Measurements from ENCODE around the gene OLFML2A.

OLFML2A gene

DNA sequence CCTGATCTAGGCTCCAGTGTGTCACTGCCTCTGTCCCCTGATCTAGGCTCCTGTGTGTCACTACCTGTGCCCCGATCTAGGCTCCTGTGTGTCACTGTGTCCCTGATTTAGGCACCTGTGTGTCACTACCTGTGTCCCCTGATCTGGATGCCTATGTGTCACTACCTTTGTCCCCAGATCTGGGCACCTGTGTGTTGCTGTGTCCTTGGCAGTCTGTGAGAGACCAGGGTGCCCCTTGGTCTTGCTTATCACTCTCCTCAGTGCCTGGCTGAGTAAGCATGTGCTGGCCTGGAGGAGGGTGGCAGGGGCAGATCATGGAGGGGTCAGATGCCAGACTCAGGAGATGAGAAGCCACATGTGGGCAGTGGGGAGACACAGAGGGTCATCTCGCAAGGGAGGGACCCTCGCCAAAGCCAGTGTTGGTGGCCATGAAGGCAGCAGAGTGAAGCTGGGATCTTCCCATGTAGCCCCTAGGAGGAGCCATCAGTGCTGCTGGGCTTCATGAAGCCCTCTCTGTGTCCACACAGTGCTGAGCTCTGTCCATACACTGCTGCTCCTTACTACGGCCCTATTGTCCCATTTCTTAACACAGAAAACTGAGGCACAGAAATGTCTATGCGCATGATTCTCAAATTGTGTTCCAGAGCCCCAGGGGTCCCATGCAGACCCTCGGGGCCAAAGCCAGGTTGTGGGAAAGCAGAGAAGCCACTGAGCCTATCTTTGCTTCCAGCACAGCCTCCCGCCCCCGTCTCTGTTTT lies 15.5 kb downstream of the OLFML2A start:
- Histone ChIP-seq H3K9me3 (ENCODE audit: insufficient read depth, low read depth, low read length) (no peaks in the 10 kb centered on the region), H3F3A (ENCODE audit: low read depth) (no peaks in the 10 kb centered on the region), H3K27me3 (ENCODE audit: insufficient read depth, low read length, poor library complexity, severe bottlenecking) (no peaks in the 10 kb centered on the region), H3K36me3 (ENCODE audit: insufficient read depth, low read length) (no peaks in the 10 kb centered on the region), H3K79me2 (ENCODE audit: insufficient read depth, low read length) (no peaks in the 10 kb centered on the region), H4K20me1 (ENCODE audit: insufficient read depth, low read length, poor library complexity, severe bottlenecking) (no peaks in the 10 kb centered on the region), H3K9ac (ENCODE audit: low read depth, low read length, poor library complexity, severe bottlenecking) (no peak overlapping the region), H3K4me3 (ENCODE audit: low read length, poor library complexity, severe bottlenecking) (no peak overlapping the region), H3K4me2 (ENCODE audit: low read depth, low read length, poor library complexity, severe bottlenecking) (no peak overlapping the region), H3K9me2 (replicated peaks; ENCODE audit: low read depth, low read length) (no peaks in the 10 kb centered on the region), H3K4me1 (ENCODE audit: insufficient read depth, low read length, poor library complexity, severe bottlenecking) (no peaks in the 10 kb centered on the region), H2AFZ (ENCODE audit: low read length) (no peak overlapping the region)
- TF ChIP-seq EZH2phosphoT487 (IDR thresholded peaks at IDR 0.05; ENCODE audit: borderline replicate concordance) (no peak), CTCF (conservative IDR thresholded peaks at IDR 0.05; ENCODE audit: low read length) (no peak)

DNA sequence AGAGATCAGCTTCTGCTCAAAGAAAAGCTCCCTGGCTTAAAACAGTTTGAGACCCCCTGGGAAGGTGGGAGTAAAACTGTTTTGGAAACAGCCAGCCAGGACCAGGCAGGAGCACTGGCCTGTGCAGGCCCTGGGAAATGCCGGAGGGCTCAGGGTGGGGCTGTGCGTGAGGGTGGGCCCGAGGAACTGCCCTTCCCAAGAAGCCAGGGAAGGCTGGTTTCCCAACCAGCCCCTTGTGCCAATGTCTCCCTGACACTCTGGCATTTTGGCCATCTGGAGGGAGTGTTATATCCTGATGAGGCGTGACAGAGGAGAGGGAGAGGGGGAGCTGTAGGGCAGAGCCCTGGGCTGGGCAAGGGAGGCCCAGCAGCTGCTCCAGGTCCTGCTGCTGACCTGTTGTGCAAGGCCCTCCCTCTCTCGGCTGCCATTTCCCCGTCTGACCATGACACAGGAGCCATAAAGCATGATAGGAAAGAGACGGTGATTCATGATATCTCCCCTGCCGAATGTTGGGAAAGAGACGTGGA lies 16.1 kb downstream of the OLFML2A start:
- H3K36me3 ChIP-seq (ENCODE audit: insufficient read depth, low read length), result no peaks in the 10 kb centered on the region
- no peaks in the 10 kb centered on the region for H3K79me2 ChIP-seq (ENCODE audit: insufficient read depth, low read length)
- no peak overlapping the region for H2AFZ ChIP-seq (ENCODE audit: low read length)
- H3K9ac ChIP-seq (ENCODE audit: low read depth, low read length, poor library complexity, severe bottlenecking), result no peak overlapping the region
- H3K9me3 ChIP-seq (ENCODE audit: insufficient read depth, low read depth, low read length), result no peaks in the 10 kb centered on the region
- H3F3A ChIP-seq (ENCODE audit: low read depth), result no peaks in the 10 kb centered on the region
- no peak overlapping the region for H3K4me3 ChIP-seq (ENCODE audit: low read length, poor library complexity, severe bottlenecking)
- H3K4me2 ChIP-seq (ENCODE audit: low read depth, low read length, poor library complexity, severe bottlenecking), result no peak overlapping the region
- TF ChIP-seq EZH2phosphoT487 (IDR thresholded peaks at IDR 0.05; ENCODE audit: borderline replicate concordance) (no peak), CTCF (conservative IDR thresholded peaks at IDR 0.05; ENCODE audit: low read length) (no peak)
- H3K27me3 ChIP-seq (ENCODE audit: insufficient read depth, low read length, poor library complexity, severe bottlenecking), result no peaks in the 10 kb centered on the region
- H3K4me1 ChIP-seq (ENCODE audit: insufficient read depth, low read length, poor library complexity, severe bottlenecking), result no peaks in the 10 kb centered on the region
- no peaks in the 10 kb centered on the region for H4K20me1 ChIP-seq (ENCODE audit: insufficient read depth, low read length, poor library complexity, severe bottlenecking)
- H3K9me2 ChIP-seq (replicated peaks; ENCODE audit: low read depth, low read length), result no peaks in the 10 kb centered on the region

- Histone ChIP-seq H3K4me3 (ENCODE audit: low read length, poor library complexity, severe bottlenecking) (no peak overlapping the region), H3K27me3 (ENCODE audit: insufficient read depth, low read length, poor library complexity, severe bottlenecking) (no peaks in the 10 kb centered on the region), H3K79me2 (ENCODE audit: insufficient read depth, low read length) (no peaks in the 10 kb centered on the region), H3K4me2 (ENCODE audit: low read depth, low read length, poor library complexity, severe bottlenecking) (no peak overlapping the region), H3F3A (ENCODE audit: low read depth) (no peaks in the 10 kb centered on the region), H3K9me3 (ENCODE audit: insufficient read depth, low read depth, low read length) (no peaks in the 10 kb centered on the region), H2AFZ (ENCODE audit: low read length) (no peak overlapping the region), H3K9me2 (replicated peaks; ENCODE audit: low read depth, low read length) (no peaks in the 10 kb centered on the region), H4K20me1 (ENCODE audit: insufficient read depth, low read length, poor library complexity, severe bottlenecking) (no peaks in the 10 kb centered on the region), H3K4me1 (ENCODE audit: insufficient read depth, low read length, poor library complexity, severe bottlenecking) (no peaks in the 10 kb centered on the region), H3K36me3 (ENCODE audit: insufficient read depth, low read length) (no peaks in the 10 kb centered on the region), H3K9ac (ENCODE audit: low read depth, low read length, poor library complexity, severe bottlenecking) (no peak overlapping the region)
- no peak for TF ChIP-seq EZH2phosphoT487 (IDR thresholded peaks at IDR 0.05; ENCODE audit: borderline replicate concordance)
- peak; percentile 25; the same call in 1 of the 2 replicates for TF ChIP-seq CTCF (conservative IDR thresholded peaks at IDR 0.05; ENCODE audit: low read length)
Observed at GRCh38 chr9:124794902-124795491, 18.1 kb downstream of the OLFML2A start.
